H1 (cell line): ENCODE measurements around the gene DMGDH. TPM values are rescaled to one million over a fixed set of nuclear protein-coding genes. Genes with fewer than 3 reads are reported as not detected.
A peak's percentile ranks its signal among the peaks of the same experiment; 100 is the strongest.

Experiments used
- CEBPB ChIP-seq: IDR thresholded peaks from 2 replicates; pipeline ENCODE4 v1.6.1; 2012; ENCODE audit warnings: low read depth, low read length
- RAD21 ChIP-seq, 2 experiments: IDR thresholded peaks in 1 of 2; conservative IDR thresholded peaks in 1 of 2; 2 replicates each; pipeline ENCODE4 v1.6.1; 2011; ENCODE audit warnings: low read depth in 2 of 2, low read length in 2 of 2, improper control_type of control experiment in 1 of 2, inconsistent platforms in 1 of 2, mild to moderate bottlenecking in 1 of 2, moderate library complexity in 1 of 2
- RNF2 ChIP-seq: fragments of 200-900, 300-1000 bp; sonication (generic); IDR thresholded peaks from 2 replicates; pipeline ENCODE4 v1.7.1; 2016; ENCODE audit warnings: borderline replicate concordance, low read depth, mild to moderate bottlenecking, antibody characterized with exemption, low read length; ENCODE audit not compliant: poor library complexity, severe bottlenecking; ENCODE audit errors: missing control alignments
- polyA plus RNA-seq, 7 experiments: library from polyadenylated mRNA; depleted of rRNA in 3 of 7; stranded (reverse) in 5 of 7; unstranded in 2 of 7; fragments of >200 nt in 5 of 7; fragments of 200-250 nt in 2 of 7; gene quantifications; 1 replicate in 5 of 7; 2 replicates in 1 of 7; 4 replicates in 1 of 7; pipeline versions ENCODE4 v1.2.1 to v1.2.3, GENCODE V29; 2011 to 2013; ENCODE audit warnings: missing spikeins in 2 of 7, mixed read lengths in 2 of 7
- total RNA-seq: library from RNA; stranded (reverse); fragmentation: NEBNext Ultra II Directional; extraction: Animal tissue kit (Norgen Biotek cat#: 25700); gene quantifications from 2 replicates; pipeline ENCODE4 v1.2.1, GENCODE V29; 2021

Gene DMGDH
- total and polyA plus RNA-seq, 2 of the 8 experiments (the other 6 are each of a cell fraction or from before 2014, with no cell fraction given): 0.15 TPM; not detected in 1

DNA sequence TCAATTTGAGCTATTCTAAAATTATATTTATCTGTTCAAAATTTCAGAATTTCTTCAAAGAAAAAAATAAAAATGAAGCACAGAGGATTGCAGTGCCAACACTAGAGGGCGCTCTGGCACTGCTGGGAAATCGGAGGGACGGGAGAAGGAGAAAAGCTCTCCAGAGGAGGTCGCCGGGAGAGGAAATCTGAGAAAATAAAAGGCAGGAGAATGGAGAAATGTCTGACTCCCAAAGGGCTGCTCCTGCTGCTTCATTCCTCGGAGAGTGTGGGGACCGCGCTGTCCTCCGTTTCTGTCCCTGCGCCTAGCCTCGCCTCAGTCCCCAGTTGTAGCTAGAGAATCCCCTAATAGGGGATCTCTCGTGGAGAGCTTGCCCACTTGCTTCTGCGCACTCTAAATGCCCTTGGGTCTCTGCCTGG, 44.4 kb downstream of the DMGDH start (continued):
- TF ChIP-seq RNF2: no peak
- peak; percentile 93 to 96 for TF ChIP-seq RAD21 (IDR thresholded peaks at IDR 0.05 in 1 of 2, conservative IDR thresholded peaks at IDR 0.05 in 1 of 2; ENCODE audit: low read depth in 2 of 2, low read length in 2 of 2)
- TF ChIP-seq CEBPB: no peak
- TF ChIP-seq, all 59 proteins: peak for 2
